Mucosa of gallbladder (tissue), 1 donor: ENCODE data around the gene STAM. TPM values are rescaled to one million over a fixed set of nuclear protein-coding genes. Genes with fewer than 3 reads are reported as not detected.
"Not testable (repeated sequence)": the region's sequence is repeated elsewhere in the genome, so short reads cannot be mapped to it uniquely, and the experiment has no call there.

Experiments used
- DNase-seq: peaks from one replicate; pipeline ENCODE4 v3.0.0-alpha.2; 2020; ENCODE audit warnings: low spot score
- total RNA-seq: library from RNA; stranded (reverse); gene quantifications from one replicate; pipeline ENCODE4 v1.2.1, GENCODE V29; 2021
- donor health status: DM: no; HTN: no; CAD: no.

STAM gene
- 20.1 TPM for total RNA-seq

GRCh38 chr10:17643755-17644484 lies at the start of gene STAM:
TSS of gene STAM (plus strand) at chr10:17644151. CDS start at chr10:17644340, 189 bp downstream.
- DNase-seq, result peak; percentile 92

- no peak for DNase-seq
Observed at GRCh38 chr10:17597386-17597785, 46.6 kb upstream of the STAM start.

GRCh38 chr10:17599089-17599488 lies 44.9 kb upstream of the STAM start:
- DNase-seq, result no peak

- no peak for DNase-seq
Observed at GRCh38 chr10:17605936-17606335, 38.0 kb upstream of the STAM start.

DNA sequence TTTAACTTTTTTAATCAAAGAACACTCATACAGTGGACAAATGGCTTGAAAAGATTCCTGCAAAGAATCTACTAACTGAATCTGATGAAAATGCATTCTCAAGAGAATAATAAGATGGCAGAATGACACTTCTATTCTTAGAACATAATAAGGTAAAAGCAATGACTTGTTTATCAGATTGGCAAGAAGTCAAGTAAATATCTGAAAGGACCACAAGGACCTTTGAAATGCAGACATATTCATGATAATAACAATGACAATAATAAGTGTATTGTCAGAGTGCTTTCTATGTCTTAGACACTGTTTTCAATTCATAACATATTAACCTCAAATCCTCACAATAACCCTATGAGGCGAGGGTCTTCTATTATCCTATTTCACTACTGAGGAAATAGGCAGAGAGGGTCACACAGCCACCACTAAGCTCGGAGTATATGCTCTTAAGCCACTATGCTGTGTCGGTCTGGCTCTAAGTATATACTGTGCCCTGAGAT lies 37.4 kb upstream of the STAM start:
- no peak for DNase-seq

DNA sequence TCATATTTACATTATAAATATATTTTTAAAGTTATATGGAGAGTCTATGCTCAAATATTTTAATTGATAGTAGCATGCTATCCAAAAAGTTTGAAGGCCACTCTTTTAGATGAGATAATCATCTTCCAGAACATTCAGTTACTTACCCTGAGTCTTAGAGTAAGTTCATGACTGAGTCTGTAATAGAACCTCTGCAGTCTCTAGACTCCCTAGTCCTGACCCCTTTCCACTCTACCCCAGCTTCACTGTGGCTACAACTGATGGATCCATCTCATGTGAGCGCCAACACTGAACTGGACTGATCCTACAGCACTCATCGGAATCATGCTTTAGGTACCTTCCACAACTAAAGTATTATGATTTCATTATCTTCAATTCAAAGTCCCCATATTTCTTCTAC lies 36.9 kb upstream of the STAM start:
- no peak for DNase-seq

GRCh38 chr10:17607603-17608332 lies 36.2 kb upstream of the STAM start:
- no peak for DNase-seq

DNA sequence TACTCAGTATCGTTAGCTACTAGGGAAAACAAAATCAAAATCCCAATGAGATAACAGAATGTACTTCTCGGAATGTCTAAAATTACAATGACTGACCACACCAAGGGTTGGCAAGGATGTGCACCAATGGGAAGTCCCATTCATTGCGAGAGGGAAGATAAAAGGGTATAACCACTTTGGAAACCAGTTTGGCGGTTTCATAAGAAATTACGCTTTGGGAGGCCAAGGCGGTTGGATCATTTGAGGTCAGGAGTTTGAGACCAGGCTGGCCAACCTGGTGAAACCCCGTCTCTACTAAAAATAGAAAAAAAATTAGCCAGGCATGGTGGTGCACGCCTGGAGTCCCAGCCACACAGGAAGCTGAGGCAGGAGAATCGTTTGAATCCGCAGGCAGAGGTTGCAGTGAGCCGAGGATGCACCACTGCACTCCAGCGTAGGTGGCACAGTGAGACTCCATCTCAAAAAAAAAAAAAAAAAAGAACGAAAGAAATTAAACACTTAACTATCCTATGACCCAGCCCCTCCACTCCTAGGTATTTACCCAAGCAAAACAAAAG lies 34.4 kb upstream of the STAM start:
- no peak for DNase-seq

DNA sequence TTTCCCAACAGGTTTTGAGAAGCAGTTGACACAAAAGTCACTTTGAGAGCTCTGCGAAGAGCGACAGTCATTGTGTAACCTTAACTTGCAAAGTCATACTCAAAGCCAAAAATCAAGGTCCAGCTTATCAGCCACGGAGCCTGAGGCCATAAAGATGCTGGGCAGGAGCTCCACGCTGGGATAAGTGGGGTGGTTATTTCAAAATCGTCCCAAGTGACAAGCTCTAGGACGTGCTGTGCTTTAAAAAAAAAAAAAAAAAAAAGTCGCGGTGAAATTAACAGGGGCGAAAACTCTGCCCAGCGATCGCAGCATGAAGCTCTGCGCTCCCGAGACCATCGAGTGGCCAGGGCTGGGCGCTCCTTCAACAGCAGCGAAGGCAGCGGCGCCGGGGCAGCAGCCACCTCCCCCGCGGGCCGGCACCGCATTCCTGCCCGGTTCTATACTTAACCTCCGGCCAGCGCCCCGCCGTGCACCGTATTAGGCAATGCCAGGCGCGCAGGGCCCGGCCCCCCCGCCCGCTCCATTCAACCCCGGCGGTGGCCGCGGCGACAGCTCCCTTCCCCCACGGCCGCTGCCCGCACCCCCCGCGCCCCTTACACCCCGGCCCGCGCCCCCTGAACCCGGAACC lies 27.4 kb upstream of the STAM start:
- DNase-seq, result peak; percentile 56

DNA sequence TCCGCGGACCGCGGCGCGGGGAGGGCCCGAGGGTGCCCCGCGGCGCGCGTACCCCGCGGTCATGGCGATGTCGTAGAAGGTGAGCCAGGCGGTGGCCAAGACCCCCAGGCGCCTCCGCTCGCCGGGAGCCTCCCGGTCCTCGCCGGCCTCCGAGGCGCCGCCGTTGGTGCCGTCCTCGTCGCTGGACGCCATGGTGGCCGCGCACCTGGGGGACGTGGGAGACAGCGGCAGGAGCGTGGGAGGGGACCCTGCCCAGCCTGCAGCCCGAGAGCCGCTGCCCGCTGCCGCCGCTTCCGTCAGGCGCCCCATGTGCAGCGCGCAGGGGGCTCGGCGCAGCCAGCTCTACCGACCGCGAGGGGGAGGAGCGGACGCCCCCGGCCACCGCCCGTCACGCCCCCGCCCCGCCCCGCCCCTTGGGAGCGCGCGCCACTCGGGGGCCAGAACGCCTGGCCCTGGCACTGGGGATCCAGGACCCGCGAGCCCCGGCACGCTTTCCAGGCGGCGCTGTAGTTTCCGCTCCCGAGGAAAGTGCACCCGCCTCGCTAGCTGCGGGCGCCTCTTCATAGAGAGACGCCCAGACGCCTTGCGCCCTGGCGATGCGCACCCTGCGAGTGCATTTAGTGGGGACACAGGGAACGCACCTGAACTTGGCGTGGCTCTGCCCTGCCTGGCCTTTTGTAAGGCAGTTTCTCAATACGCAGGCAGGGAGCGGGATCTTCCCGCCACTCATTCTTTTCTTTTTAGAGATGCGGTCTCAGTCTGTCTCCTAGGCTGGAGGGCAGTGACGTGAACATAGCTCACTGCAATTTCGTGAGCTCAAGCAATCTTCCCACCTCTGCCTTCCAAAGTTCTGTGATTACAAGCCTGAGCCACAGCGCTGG lies 26.7 kb upstream of the STAM start, which contains the start of gene HACD1:
HACD1 (minus strand) TSS at position 344 of the 881 bp plus-strand sequence; CDS start at position 309, 35 bp downstream.
- peak; percentile 55 for DNase-seq

GRCh38 chr10:17622061-17622460 lies 21.9 kb upstream of the STAM start:
- no peak for DNase-seq

DNA sequence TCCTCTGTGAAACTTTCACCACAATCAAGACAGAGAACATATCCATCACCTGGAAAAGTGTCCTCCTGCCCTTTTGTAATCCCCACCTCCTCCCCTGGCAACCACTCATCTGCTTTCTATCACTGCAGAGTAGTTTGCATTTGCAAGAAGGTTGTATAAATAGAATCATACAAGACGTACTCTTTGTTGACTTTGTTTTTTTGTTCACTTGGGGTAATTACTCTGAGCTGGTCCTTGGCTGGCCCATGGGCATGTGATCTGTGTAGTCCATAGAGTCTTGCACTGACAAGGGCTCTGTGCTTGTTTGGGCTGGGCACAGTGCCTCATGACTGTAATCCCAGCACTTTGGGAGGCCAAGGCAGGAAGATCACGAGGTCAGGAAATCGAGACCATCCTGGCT lies 19.0 kb upstream of the STAM start:
- no peak for DNase-seq

DNA sequence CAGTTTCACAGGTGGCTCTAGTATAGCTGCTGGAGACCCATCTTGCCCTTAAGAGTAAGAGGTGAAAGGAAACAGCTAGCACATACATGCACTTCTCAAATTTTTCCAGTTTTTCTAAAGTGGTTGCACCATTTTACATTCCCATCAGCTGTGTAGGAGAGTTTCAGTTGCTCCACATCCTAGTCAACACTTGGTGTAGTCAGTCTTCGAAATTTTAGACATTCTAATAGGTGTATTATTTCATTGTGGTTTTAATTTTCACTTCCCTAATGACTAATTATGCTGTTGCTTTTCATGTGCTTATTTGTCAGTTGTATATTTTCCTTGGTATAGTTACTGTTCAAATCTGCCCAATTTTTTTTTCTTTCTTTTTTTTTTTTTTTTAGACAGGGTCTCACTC lies 17.3 kb upstream of the STAM start:
- no peak for DNase-seq

DNA sequence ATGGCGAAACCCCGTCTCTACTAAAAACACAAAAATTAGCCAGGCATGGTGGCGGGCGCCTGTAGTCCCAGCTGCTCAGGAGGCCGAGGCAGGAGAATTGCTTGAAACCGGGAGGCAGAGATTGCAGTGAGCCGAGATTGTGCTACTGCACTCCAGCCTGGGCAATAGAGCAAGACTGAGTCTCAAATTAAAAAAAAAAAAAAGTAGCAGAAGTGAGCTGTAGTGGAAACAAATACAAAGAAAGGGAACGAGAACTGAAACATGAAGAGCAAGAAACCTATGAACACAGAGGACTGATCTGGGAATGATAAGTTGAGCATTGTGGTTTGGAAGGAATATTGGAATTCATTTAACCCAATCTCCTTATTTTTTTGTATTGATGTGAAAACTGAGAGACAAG lies 11.4 kb upstream of the STAM start:
- DNase-seq, result not testable (repeated sequence)

GRCh38 chr10:17633353-17633752 lies 10.6 kb upstream of the STAM start:
- no peak for DNase-seq

DNA sequence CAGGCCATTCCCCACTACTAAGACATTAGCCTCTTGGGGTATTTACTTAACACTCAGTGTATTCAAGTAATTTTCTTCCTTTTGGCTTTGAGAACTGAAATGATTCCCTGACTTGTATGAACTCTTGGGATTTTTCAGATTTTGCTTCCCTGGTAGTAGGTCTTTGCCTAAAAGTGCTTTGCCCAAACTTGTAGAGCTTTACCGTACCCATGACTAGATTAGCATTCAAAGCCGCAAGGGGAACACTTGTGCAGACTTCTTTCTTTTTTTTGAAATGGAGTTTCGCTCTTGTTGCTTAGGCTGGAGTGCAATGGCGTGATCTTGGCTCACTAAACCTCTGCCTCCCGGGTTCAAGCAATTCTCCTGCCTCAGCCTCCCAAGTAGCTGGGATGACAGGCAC lies 6.1 kb upstream of the STAM start:
- DNase-seq, result no peak

- no peak for DNase-seq
Observed at GRCh38 chr10:17640331-17640816, 3.6 kb upstream of the STAM start.

DNA sequence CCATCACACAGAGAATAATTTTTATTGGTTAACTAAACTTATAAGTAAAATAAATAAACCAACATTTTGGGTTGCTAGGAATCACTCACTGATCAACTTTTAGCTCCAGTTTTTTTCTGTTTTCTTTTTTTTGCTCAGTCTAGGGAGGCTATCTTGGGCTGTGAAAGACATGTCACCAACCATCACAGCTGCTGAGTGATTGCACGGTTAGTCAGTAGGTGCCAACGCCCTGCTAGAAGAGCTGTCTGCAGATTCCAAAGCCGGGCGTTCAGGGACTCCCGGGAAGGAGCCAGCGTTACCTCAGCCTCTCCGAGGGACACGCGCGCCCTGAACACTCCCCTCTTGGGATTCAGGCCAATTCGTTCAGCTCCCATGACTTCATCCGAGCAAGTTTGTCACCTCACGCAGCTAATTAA lies 604 bp upstream of the STAM start:
- DNase-seq, result peak; percentile 71

DNA sequence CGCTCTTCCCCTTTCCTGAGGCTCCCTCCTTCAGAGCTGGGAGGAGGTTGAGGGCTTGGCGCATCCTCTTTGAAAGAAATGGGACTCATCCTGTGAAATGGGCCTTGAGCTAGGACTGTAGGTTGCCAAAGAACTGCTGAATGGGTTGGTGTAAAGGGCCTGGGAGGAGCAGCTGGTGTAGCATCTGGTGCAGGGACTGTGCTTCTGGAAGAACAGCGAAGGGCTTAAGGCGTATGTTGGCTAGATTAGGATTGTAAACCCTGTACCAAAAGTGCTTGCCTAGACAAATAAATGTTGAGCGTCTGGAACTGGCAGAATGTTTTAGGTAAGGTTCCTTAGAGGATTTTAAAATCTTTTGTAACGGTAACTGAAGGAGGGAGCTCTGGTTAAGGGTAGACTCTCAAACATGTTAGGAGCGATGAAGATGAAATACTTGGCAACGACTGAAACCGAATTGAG lies 563 bp downstream of the STAM start:
- no peak for DNase-seq

- no peak for DNase-seq
Observed at GRCh38 chr10:17645621-17646345, 1.8 kb downstream of the STAM start.
